NK-92 treated with Interleukin-12 subunit alpha and Interleukin-12 subunit beta, amount 100 ng/mL, for 24 hours (cell line): ENCODE measurements around the gene PRKN.

Source experiments
- DNase-seq: peaks from one replicate; lab custom pipeline; 2025; lab: John Stamatoyannopoulos, UW

Gene PRKN

DNA sequence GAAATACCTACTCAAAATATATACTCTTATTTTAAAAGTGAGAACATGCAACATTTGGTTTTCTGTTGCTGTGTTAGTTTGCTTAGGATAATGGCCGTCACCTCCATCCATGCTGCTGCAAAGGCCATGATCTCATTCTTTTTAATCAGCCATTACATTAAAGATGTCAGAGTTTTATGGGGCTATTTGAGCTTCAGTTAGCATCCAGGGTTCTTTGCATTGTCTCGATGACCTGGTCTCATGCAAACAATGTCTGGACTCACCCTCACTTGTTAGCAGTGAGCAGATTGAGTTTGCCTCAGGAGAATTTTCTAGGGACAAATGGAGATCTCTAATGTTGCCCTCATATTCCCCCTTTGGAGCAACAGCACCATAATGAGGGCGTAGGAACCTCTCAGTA is 995.0 kb downstream of the PRKN start:
- no peak for DNase-seq

- no peak for DNase-seq
Measured at GRCh38 chr6:161727083-161727833, 1000.3 kb downstream of the PRKN start.

GRCh38 chr6:161722394-161722793 is 1005.2 kb downstream of the PRKN start:
- DNase-seq, result no peak

DNA sequence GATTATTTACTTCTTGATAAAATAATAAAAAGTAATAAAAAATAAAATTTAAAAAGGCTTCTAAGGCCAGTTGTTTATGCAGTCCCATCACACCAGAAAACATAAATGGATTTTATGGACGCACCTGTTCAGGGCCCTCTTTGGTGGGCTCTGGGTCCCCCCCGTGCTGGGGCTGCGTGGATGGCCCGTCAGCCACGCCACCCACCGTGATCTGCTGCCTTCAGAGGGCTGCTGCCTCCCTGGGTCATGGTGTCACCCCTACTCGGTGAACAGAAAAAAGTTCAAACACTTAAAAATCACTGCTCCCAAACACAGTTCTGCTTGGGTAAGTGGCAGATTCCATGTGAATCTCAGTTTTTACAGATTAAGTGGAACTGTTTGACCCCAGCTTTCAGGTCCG is 1006.1 kb downstream of the PRKN start:
- DNase-seq, result no peak

DNA sequence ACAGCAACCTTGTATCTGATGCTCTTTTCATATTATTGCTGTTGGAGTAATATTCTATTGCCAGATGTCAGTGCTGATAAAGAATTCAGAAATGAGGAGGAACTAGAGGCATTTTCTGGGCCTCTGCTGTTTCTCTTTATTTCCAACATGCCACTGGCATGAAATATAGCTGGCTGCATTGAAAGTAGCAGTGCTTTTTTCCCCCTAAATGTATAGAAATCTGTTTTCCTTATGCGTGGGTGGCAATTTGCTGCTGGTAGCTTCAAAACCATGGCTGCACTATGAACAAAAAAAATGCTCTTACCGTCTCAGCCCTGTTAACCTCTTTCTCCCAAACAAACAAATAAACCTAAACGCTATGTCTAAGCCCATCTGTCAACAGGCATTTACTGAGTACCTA is 1011.4 kb downstream of the PRKN start:
- no peak for DNase-seq

DNA sequence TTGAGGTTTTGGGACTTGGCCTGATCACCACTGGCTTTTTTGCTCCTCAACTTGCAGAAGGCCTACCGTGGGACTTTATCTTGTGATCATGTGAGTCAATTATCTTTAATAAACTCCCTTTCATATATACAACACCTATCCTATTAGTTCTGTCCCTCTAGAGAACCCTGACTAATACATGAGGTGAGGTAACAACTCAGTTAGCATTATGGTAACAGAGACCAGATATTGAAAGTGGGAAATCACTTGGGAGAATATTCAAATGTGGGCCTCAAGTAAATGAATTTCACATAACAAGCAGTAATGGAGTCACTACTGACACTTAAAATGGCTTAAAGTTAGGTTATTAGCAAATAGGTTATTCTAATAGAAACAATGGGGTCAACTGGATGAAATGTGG is 1015.6 kb downstream of the PRKN start:
- DNase-seq, result no peak

DNA sequence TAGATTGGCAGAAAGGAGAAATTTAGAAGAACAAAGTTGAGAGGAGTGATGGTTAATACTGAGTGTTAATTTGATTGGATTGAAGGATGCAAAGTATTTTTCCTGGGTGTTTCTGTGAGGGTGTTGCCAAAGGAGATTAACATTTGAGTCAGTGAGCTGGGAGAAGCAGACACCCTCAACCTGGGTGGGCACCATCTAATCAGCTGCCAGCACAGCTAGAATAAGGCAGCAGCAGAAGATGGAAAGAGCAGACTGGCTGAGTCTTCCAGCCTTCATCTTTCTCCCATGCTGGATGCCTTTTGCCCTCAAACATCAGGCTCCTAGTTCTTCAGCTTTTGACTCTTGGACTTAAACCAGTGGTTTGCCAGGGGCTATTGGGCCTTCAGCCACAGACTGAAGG is 1016.1 kb downstream of the PRKN start:
- no peak for DNase-seq

- DNase-seq, result no peak
Measured at GRCh38 chr6:161710698-161711097, 1016.9 kb downstream of the PRKN start.

DNA sequence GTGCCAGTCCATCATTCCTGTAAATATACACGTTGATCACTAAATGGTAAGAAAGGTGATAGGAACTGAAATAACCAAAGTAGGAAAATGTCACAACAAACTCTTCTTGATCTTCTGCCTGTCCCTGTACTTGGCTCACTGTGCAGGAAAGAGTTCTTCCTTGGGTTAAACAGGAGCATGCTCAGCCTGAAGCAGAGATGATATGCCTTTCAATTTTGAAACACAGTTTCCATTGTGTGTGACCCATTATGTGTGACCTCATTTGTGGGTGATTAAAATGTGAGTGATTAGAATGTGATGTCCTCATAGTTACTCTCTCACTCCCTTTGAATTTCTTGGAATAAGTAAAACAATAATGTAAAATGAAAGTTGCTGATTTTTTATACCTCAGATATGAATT is 1026.5 kb downstream of the PRKN start:
- no peak for DNase-seq

GRCh38 chr6:161696801-161697200 is 1030.8 kb downstream of the PRKN start:
- DNase-seq, result no peak

DNA sequence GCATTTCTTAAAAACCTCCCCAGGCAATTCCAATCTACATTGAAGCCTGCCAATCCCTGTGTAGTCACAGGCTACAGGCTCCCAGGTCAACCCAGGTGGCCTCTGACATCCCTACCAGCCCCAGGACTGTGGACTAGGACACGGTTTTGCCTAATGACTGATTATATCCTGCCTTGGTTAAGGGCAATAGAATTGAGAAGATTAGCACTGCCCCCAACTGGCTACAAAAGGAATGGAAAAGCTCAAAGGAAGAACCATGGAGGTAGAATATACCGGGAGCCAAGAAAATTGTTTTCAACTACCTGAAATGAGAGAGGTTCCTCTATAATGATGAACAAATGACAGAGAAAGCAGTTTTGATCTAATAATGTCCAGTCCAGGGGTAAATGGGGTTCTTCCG is 1032.6 kb downstream of the PRKN start:
- no peak for DNase-seq

DNA sequence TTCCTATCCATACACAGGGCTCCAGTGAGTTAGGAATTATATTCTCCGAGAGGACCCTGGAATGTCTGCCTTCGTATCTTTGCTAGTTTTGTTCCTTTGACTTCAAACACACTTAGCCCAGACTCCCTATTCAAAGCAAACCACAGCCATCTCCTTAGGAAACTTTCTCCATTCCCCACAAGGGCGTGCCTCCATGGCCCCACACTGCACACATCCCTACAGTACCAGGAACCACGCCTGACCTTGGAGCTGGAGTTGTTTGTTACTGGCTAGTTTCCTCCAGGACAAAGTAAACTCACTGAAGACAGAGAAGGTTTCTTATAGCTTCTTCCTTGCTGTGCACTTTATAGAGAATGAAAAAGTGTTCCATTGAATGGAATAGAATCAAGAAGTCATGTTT is 1040.9 kb downstream of the PRKN start:
- DNase-seq, result no peak

DNA sequence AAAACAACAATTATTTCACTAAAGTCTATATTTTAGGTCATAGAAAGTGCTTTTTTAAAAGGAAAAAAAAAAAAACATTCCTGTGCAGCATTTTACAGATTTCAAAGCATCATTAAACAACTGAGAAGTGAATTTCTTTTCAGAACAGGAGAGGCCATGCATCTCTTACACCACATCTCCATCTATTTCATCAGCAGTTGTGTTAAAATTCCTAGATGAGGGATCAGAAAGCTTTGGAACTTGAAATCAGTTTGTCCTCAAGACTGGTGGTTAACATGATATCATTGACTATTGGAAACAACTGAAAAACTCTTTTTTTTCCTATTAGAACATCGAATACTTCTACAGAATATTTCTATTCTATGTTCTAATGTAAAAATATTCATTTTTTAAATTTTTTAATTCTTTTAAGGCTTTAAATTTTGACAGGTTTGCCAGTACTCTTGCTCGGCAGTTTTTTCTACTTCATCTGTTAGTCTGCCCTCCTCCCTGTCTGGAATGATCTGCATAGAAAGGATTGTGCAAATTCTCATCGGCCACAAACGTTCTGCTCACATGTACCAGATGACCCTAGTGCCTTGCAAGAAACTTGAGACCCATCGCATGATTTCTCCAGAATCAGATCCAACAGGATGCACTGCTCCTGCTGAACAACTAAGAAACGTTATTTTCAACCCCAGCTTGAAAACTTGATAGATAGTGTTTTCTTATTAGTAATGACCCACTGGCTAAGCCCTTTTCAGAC is 1042.7 kb downstream of the PRKN start:
- DNase-seq, result no peak

GRCh38 chr6:161683400-161683799 is 1044.2 kb downstream of the PRKN start:
- no peak for DNase-seq

GRCh38 chr6:161682982-161683381 is 1044.6 kb downstream of the PRKN start:
- no peak for DNase-seq

GRCh38 chr6:161679980-161680538 is 1047.5 kb downstream of the PRKN start:
- DNase-seq, result no peak

GRCh38 chr6:161677188-161677587 is 1050.4 kb downstream of the PRKN start:
- DNase-seq, result no peak

DNA sequence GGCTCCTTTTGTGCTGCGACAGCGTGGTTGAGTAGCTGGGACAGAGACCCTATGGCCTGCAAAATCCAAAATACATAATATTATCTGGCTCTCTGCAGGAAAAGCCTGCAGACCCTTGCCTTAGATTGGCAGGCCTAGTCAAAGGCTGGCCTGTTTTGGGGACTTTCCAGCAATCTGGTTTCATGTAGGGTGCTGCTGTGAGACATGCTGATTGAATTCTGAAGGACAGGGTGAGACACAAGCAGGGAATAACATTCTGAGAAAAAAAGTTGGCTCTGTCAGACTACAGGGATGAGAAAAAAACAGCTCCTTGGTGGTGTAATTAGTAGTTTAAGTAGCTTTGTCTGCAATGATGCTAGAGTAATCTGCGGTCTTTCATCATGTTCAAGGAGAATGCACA is 1051.0 kb downstream of the PRKN start:
- no peak for DNase-seq

- DNase-seq, result no peak
Measured at GRCh38 chr6:161674930-161675682, 1052.5 kb downstream of the PRKN start.

DNA sequence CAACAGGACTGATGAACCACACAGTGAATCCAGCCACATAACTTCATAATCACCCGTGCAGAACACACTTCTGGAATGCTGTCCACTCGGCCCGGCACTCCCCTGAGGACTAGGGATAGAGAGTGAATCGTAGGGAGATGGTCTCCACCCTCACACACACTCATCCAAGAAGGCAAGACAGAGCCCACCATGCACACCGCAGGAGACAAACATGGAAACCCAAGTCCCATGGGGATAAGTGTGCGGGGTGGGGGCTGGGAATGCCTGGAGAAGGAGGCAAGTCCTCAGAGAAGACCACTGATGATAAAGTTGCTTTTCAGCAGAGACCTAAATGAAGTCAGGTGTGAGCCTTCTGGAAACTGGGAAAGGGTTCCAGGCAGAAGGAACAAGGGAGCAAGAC is 1054.5 kb downstream of the PRKN start:
- DNase-seq, result no peak

DNA sequence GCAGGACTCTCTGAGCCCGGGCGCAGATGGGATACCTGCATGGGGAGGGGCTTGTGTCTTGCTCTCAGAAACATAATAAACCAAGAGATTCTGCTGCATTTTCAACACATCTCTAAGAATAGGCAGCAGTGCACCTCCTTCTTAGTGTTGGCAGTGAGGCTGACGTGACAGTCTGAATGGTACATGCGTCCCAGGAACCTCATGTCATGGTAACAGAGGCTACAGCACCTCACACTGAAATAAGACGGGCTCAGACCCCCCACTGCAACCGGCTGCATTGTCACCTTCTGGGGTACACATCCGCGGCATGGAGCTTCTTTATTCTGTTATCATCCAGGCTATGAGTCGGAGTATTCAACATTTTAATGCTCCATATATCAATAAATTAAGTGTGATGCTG is 1056.4 kb downstream of the PRKN start:
- DNase-seq, result no peak

GRCh38 chr6:161668665-161669064 is 1058.9 kb downstream of the PRKN start:
- DNase-seq, result no peak

DNA sequence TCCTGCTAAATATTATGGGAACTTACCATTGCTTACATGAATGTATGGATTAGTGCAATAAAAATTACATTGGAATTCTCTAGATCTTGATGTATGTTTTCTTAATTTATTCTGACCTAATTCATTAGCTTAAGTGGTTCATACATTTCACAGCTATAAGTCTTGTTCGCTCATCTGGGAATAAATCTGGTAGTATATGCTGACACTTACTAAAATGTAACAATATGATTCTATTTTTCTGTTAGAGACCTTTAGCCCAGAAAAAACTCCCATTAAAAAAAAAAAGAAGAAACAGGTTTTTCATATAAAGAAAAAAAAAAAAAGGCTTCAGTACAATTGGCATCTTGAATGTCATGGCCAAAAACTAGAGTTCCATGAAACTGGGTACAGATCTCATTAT is 1059.6 kb downstream of the PRKN start:
- DNase-seq, result no peak
